HepG2 (cell line): ENCODE results near the gene BTG2. TPM values are rescaled to one million over a fixed set of nuclear protein-coding genes. Genes with fewer than 3 reads are reported as not detected.

ENCODE experiments used
- ARNT ChIP-seq: fragments of 450-650 bp; IDR thresholded peaks from 2 replicates; pipeline ENCODE4 v1.6.1; 2017
- DNMT3B ChIP-seq: conservative IDR thresholded peaks from 2 replicates; pipeline ENCODE4 v1.6.1; 2016; ENCODE audit warnings: missing biosample characterization, control low read depth
- GATAD1 ChIP-seq: IDR thresholded peaks from 2 replicates; pipeline ENCODE4 v1.6.1; 2016; ENCODE audit warnings: missing genetic modification reagents, missing compliant biosample characterization
- HMG20A ChIP-seq: IDR thresholded peaks from 2 replicates; pipeline ENCODE4 v1.6.1; 2016; ENCODE audit warnings: borderline replicate concordance
- KLF11 ChIP-seq: IDR thresholded peaks from 2 replicates; pipeline ENCODE4 v1.6.1; 2016; ENCODE audit warnings: missing compliant biosample characterization
- KLF16 ChIP-seq, 2 experiments: sonication (generic) in 1 of 2; formaldehyde crosslinking in 1 of 2; IDR thresholded peaks; 2 replicates each; pipeline versions ENCODE4 v1.6.1 to v1.8.0; 2016 to 2023; ENCODE audit warnings: missing genetic modification reagents in 2 of 2, missing compliant biosample characterization in 1 of 2
- NFE2L1 ChIP-seq: sonication (generic); formaldehyde crosslinking; IDR thresholded peaks from 2 replicates; pipeline ENCODE4 v1.4.0; 2020; ENCODE audit warnings: missing genetic modification reagents, mild to moderate bottlenecking, borderline replicate concordance
- RBM22 ChIP-seq: fragments of 200-400 bp; formaldehyde crosslinking; optimal IDR thresholded peaks from 2 replicates; pipeline ENCODE3; 2017; ENCODE audit warnings: mild to moderate bottlenecking, low read length, moderate library complexity
- REPIN1 ChIP-seq: sonication (generic); formaldehyde crosslinking; IDR thresholded peaks from 2 replicates; pipeline ENCODE4 v1.8.0; 2022; ENCODE audit warnings: missing genetic modification reagents, low read depth, mild to moderate bottlenecking, borderline replicate concordance
- RFXAP ChIP-seq: sonication (generic); formaldehyde crosslinking; IDR thresholded peaks from 2 replicates; pipeline ENCODE4 v1.4.0; 2020; ENCODE audit warnings: missing genetic modification reagents, borderline replicate concordance
- SP140L ChIP-seq: sonication (generic); formaldehyde crosslinking; IDR thresholded peaks from 2 replicates; pipeline ENCODE4 v1.4.0; 2020; ENCODE audit warnings: missing genetic modification reagents, borderline replicate concordance
- STAT5B ChIP-seq: sonication (generic); formaldehyde crosslinking; IDR thresholded peaks from 2 replicates; pipeline ENCODE4 v1.4.0; 2020; ENCODE audit warnings: missing genetic modification reagents
- TAF15 ChIP-seq: fragments of 200-400 bp; formaldehyde crosslinking; IDR thresholded peaks from one replicate; pipeline ENCODE4 v1.6.1; 2018; ENCODE audit warnings: mild to moderate bottlenecking, low read depth, low read length; ENCODE audit not compliant: poor library complexity, severe bottlenecking
- ZC3H13 ChIP-seq: sonication (generic); formaldehyde crosslinking; IDR thresholded peaks from 2 replicates; pipeline ENCODE4 v1.8.1; 2023; ENCODE audit warnings: mild to moderate bottlenecking, missing genetic modification reagents, moderate library complexity
- ZKSCAN1 ChIP-seq: fragments of 150-350 bp; IDR thresholded peaks from 2 replicates; pipeline ENCODE4 v1.6.1; 2014; ENCODE audit warnings: low read length
- ZMYM3 ChIP-seq: sonication (generic); formaldehyde crosslinking; IDR thresholded peaks from 2 replicates; pipeline ENCODE4 v1.5.1; 2020; ENCODE audit warnings: mild to moderate bottlenecking, missing genetic modification reagents
- ZNF17 ChIP-seq: sonication (generic); formaldehyde crosslinking; IDR thresholded peaks from 2 replicates; pipeline ENCODE4 v1.5.0; 2020; ENCODE audit warnings: mild to moderate bottlenecking, missing genetic modification reagents
- ZNF256 ChIP-seq: sonication (generic); formaldehyde crosslinking; conservative IDR thresholded peaks from 2 replicates; pipeline ENCODE4 v1.4.0; 2020; ENCODE audit warnings: missing genetic modification reagents
- ZNF326 ChIP-seq: sonication (generic); formaldehyde crosslinking; IDR thresholded peaks from 2 replicates; pipeline ENCODE4 v1.4.0; 2020; ENCODE audit warnings: missing genetic modification reagents, borderline replicate concordance
- ZNF737 ChIP-seq: sonication (generic); formaldehyde crosslinking; IDR thresholded peaks from 2 replicates; pipeline ENCODE4 v1.5.0; 2020; ENCODE audit warnings: missing genetic modification reagents, mild to moderate bottlenecking, borderline replicate concordance
- polyA plus RNA-seq, 8 experiments: library from polyadenylated mRNA; depleted of rRNA in 3 of 8; stranded (reverse) in 7 of 8; unstranded in 1 of 8; fragments of >200 nt; fragmentation: Illumina TruSeq in 4 of 8; extraction: Trizol in 4 of 8; gene quantifications; 2 replicates each; pipeline versions ENCODE4 v1.2.1 to v1.2.3, GENCODE V29; 2011 to 2016; ENCODE audit warnings: low read depth in 4 of 8, missing spikeins in 1 of 8, mixed read lengths in 1 of 8; ENCODE audit not compliant: insufficient read depth in 1 of 8
- total RNA-seq, 5 experiments: library from RNA; depleted of rRNA; stranded (reverse); fragments of >200 nt; fragmentation: Illumina TruSeq; extraction: Trizol; gene quantifications; 2 replicates each; pipeline ENCODE4 v1.2.3, GENCODE V29; 2016; ENCODE audit warnings: low read depth in 1 of 5
- TF ChIP-seq, protein P1 (sequence below): sonication (generic); formaldehyde crosslinking; IDR thresholded peaks from 2 replicates; pipeline ENCODE4 v1.8.0; 2022; ENCODE audit warnings: mild to moderate bottlenecking, missing genetic modification reagents, borderline replicate concordance
- TF ChIP-seq, protein P2 (sequence below): sonication (generic); formaldehyde crosslinking; IDR thresholded peaks from 2 replicates; pipeline ENCODE4 v1.8.1; 2023; ENCODE audit warnings: mild to moderate bottlenecking, missing genetic modification reagents
- TF ChIP-seq, protein P3 (sequence below): sonication (generic); formaldehyde crosslinking; IDR thresholded peaks from 2 replicates; pipeline ENCODE4 v1.4.0; 2020; ENCODE audit warnings: missing genetic modification reagents

BTG2 gene
- total and polyA plus RNA-seq, 2 of the 13 experiments (the other 11 are each of a cell fraction or from before 2014, with no cell fraction given): 13.6 to 18.3 TPM

DNA sequence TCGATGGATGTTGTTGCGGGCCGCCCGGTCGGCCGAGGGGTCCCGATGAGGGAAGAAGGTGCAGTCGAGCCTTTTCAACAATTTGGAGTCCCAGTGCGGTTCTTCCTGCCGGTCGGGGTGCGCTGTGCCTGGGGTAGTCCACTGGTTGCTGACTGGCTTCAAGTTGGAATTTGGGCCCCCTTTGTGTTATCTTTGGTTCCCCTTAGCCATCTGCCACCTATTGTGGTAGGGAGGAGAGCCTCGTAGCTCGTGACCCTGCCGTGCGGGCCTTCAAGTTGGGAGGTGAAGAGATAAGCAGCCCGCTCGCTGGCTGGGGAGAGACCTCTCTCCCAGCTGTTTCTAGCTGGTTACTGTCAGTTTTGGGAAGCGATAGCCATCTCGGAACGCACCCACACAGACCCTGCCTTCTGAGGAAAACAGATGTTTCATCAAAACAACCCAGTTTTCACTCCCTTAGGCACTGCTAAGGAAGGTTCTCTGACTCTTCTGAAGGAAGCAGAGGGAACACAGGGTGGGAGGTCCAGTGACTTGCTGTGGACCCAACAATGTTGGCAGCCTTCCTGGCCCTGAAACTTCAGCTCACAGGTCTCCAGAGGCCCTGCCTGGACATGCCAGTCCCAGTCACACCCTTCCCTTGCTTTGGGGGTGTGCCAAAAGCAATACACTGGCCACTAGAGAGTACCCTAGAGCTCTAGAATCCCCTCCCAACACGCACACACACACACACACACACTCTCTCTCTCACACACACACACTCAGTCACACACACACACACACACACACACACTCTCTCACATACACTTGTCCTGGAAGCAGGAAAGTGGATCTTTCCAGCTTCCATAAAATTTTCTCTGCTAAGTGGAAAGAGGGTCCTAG lies 1.0 kb downstream of the BTG2 start (continued):
- TF ChIP-seq STAT5B (CRISPR knock-in tag) (no peak), SP140L (CRISPR knock-in tag) (no peak), REPIN1 (CRISPR knock-in tag) (no peak), KLF11 (CRISPR knock-in tag) (no peak), ARNT (no peak), ZKSCAN1 (no peak), ZNF17 (CRISPR knock-in tag) (no peak), KLF16 (CRISPR knock-in tag; IDR thresholded peaks at IDR 0.05) (no peak), ZNF256 (no peak), ZMYM3 (0 out of 2 replicates have a peak, but pooled peaks have one; percentile 52), HMG20A (CRISPR knock-in tag) (no peak), ZNF737 (CRISPR knock-in tag) (no peak), ZC3H13 (CRISPR knock-in tag) (no peak), NFE2L1 (CRISPR knock-in tag) (no peak), ZNF326 (CRISPR knock-in tag) (no peak), DNMT3B (CRISPR knock-in tag) (no peak), RFXAP (CRISPR knock-in tag) (0 out of 2 replicates have a peak, but pooled peaks have one; percentile 0), TAF15 (no peak), RBM22 (no peak), GATAD1 (CRISPR knock-in tag) (no peak)
- TF ChIP-seq, protein P1, sequence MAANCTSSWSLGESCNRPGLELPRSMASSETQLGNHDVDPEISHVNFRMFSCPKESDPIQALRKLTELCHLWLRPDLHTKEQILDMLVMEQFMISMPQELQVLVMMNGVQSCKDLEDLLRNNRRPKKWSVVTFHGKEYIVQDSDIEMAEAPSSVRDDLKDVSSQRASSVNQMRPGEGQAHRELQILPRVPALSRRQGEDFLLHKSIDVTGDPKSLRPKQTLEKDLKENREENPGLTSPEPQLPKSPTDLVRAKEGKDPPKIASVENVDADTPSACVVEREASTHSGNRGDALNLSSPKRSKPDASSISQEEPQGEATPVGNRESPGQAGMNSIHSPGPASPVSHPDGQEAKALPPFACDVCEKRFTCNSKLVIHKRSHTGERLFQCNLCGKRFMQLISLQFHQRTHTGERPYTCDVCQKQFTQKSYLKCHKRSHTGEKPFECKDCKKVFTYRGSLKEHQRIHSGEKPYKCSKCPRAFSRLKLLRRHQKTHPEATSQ (CRISPR knock-in tag): no peak
- TF ChIP-seq, protein P2, sequence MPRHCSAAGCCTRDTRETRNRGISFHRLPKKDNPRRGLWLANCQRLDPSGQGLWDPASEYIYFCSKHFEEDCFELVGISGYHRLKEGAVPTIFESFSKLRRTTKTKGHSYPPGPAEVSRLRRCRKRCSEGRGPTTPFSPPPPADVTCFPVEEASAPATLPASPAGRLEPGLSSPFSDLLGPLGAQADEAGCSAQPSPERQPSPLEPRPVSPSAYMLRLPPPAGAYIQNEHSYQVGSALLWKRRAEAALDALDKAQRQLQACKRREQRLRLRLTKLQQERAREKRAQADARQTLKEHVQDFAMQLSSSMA (CRISPR knock-in tag): no peak
- TF ChIP-seq, protein P3, sequence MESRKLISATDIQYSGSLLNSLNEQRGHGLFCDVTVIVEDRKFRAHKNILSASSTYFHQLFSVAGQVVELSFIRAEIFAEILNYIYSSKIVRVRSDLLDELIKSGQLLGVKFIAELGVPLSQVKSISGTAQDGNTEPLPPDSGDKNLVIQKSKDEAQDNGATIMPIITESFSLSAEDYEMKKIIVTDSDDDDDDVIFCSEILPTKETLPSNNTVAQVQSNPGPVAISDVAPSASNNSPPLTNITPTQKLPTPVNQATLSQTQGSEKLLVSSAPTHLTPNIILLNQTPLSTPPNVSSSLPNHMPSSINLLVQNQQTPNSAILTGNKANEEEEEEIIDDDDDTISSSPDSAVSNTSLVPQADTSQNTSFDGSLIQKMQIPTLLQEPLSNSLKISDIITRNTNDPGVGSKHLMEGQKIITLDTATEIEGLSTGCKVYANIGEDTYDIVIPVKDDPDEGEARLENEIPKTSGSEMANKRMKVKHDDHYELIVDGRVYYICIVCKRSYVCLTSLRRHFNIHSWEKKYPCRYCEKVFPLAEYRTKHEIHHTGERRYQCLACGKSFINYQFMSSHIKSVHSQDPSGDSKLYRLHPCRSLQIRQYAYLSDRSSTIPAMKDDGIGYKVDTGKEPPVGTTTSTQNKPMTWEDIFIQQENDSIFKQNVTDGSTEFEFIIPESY (CRISPR knock-in tag): no peak
